A673 (cell line): Measurements from ENCODE around the gene PSMD7.
"Not testable (repeated sequence)": the region's sequence is repeated elsewhere in the genome, so short reads cannot be mapped to it uniquely, and the experiment has no call there.

ENCODE experiments used
- CTCF ChIP-seq: fragments of 300-800, 200-600 bp; sonication (generic); conservative IDR thresholded peaks from 2 replicates; pipeline ENCODE4 v1.5.1; 2017; ENCODE audit warnings: low read depth, mild to moderate bottlenecking, antibody characterized with exemption, low read length, moderate library complexity, mixed read lengths
- EZH2 ChIP-seq: fragments of 200-600 bp; sonication (generic); IDR thresholded peaks from 2 replicates; pipeline ENCODE4 v1.6.1; 2017; ENCODE audit warnings: borderline replicate concordance, low read depth, mild to moderate bottlenecking, mixed read lengths, antibody characterized with exemption, low read length; ENCODE audit not compliant: poor library complexity, severe bottlenecking

- TF ChIP-seq CTCF, EZH2: not testable (repeated sequence)
Measured at GRCh38 chr16:74328346-74328745, 31.7 kb downstream of the PSMD7 start.
